ENCODE data around the gene ASH1L.
"Not testable (repeated sequence)": the region's sequence is repeated elsewhere in the genome, so short reads cannot be mapped to it uniquely, and the experiment has no call there.

The ASH1L gene

GRCh38 chr1:155555915-155556314 is 6.7 kb downstream of the ASH1L start:
- no peak for DNase-seq (ENCODE audit: low spot score)

DNA sequence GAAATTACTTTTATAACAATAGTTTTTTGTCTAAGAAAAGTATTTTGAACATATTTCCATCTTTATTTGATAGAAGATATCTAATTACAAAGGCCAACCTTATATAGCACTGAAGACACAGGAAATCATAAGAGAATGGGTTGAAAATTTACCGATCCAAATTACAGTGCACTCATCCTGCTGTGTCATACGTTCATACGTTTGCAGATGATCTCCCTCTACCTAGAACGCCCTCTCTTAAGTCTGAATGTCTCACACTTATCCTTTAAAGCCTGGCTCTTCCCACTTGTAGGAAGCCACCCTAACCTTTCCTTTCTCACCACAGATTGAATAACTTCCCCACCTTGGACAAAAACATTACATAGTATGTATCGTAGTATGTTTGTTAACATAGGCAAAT is 9.3 kb downstream of the ASH1L start:
- no peak for DNase-seq (ENCODE audit: low spot score)

GRCh38 chr1:155548706-155549105 is 13.9 kb downstream of the ASH1L start:
- no peak for DNase-seq (ENCODE audit: low spot score)

DNA sequence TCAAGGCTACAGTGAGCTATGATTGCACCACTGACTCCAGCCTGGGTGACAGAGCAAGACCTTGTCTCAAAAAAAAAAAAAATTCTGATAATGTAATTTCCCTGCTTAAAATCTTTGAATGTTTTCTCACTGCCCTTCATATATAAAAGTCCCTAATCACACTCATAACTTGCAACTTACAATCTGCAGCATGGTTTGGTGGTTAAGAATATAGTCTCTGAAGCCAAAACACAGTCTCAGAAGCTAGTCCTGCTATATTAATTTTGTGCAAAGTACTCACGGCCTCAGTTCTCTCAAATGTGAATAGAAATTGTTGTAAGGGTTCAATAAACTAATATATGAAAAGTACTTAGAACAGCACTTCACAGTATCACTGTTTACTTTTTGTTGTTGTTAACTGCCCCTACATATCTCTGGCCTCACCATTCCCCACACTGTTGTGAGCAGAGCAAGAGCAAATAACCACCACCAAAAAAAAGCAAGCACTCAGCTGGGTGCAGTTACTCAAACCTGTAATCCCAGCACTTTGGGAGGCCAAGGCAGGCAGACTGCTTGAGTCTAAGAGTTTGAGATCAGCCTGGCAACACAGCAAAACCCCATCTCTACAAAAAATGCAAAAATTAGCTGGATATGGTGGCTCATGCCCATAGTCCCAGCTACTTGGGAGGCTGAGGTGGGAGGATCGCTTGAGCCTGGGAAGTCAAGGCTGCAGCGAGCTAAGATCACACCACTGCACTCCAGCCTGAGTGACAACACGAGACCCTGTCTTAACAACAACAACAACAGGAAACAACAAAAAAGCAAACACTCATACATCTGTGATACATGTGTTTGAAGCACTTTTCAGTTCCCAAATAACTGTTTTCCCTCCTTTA is 22.4 kb downstream of the ASH1L start:
- no peak for DNase-seq (ENCODE audit: low spot score)

GRCh38 chr1:155537193-155537592 is 25.4 kb downstream of the ASH1L start:
- no peak for DNase-seq (ENCODE audit: low spot score)

DNA sequence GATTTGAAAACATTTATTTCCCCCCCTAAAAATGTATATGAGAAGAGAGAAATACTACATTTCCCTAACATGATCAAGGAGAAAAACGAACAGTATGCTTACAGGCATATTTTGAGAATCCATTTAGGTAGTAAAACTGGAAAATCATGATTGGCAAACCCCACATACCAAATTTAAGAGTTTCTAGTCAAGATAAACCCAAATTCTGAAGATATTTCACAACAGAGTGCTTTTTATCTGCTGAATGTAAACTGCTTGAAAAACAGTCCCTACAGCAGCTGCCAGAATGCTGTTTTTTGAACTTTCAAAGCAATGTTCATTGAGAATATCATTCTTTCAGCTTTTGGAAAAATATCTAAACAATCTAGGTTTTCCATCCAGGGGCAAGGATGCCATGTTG is 31.0 kb downstream of the ASH1L start:
- DNase-seq (ENCODE audit: low spot score), result no peak

GRCh38 chr1:155529929-155530328 is 32.7 kb downstream of the ASH1L start:
- no peak for DNase-seq (ENCODE audit: low spot score)

DNA sequence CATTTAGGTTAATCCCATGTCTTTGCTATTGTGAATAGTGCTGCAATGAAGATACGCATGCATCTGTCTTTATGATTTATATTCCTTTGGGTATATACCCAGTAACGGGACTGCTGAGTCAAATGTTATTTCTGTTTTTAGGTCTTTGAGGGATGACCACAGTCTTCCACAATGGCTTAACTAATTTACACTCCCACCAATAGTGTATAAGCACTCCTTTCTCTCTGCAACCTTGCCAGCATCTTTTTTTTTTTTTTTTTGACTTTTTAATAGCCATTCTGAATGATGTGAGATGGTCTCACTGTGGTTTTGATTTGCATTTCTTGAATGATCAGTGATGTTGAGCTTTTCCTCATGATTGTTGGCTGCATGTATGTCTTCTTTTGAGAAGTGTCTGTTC is 33.5 kb downstream of the ASH1L start:
- DNase-seq (ENCODE audit: low spot score), result no peak

- DNase-seq (ENCODE audit: low spot score), result no peak
These were observed 34.9 kb downstream of the ASH1L start for GRCh38 chr1:155527677-155528076.

- no peak for DNase-seq (ENCODE audit: low spot score)
These were observed 36.2 kb downstream of the ASH1L start for GRCh38 chr1:155526356-155526755.

- no peak for DNase-seq (ENCODE audit: low spot score)
These were observed 40.5 kb downstream of the ASH1L start for GRCh38 chr1:155522069-155522468.

- DNase-seq (ENCODE audit: low spot score), result no peak
These were observed 44.1 kb downstream of the ASH1L start for GRCh38 chr1:155518484-155518883.

DNA sequence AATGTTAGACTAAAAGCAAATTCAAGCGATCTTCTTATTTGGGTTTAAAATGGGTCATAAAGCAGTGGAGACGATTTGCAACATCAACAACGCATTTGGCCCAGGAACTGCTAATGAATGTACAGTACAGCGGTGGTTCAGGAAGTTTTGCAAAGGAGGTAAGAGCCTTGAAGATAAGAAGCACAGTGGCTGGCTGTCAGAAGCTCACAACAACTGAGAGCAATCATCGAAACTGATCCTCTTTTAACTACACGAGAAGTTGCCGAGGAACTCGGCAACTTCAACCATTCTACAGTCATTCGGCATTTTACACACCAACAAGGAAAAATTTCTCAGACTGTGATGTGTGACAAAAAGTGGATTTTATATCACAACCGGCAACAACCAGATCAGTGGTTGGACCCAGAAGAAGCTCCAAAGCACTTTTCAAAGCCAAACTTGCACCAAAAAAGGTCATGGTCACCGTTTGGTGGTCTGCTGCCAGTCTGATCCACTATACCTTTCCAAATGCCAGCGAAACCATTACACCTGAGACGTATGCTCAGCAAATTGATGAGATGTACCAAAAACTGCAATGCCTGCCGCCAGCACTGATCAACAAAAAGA is 47.9 kb downstream of the ASH1L start:
- no peak for DNase-seq (ENCODE audit: low spot score)

DNA sequence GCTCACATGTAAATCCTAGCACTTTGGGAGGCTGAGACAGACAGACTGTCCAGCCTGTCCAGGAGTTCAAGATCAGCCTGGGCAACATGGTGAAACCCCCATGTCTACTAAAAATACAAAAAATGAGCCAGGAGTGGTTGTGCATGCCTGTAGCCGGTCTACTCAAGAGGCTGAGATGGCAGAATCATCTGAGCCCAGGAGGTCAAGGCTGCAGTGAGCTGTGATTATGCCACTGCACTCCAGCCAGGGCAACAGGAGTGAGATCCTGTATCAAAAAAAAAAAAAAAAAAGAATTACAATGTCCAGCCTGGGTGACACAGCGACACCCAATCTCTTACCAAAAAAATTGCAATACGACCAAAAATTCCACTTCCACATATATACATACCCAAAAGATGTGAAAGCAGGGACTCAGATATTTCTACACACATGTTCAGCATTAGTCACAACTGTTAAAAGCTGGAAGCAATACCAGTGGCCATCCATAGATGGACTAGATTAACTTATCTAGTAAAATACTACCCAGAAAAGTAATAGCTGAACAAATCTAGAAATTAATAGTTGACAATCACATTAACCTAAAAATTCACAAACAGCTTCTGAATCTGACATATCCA is 49.2 kb downstream of the ASH1L start:
- DNase-seq (ENCODE audit: low spot score), result no peak

DNA sequence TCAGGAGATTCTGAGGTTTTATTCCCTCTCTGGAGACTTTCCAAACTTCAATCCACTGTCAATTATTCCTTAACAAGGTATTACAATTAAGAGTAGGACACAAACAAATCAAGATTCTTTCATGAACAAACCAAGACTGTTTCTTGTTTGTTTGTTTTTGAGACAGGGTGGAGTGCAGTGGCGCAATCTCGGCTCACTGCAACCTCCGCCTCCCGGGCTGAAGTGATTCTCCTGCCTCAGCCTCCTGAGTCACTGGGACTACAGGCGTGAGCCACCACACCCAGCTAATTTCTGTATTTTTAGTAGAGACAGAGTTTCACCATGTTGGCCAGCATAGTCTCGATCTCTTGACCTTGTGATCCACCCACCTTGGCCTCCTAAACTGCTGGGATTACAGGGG is 51.2 kb downstream of the ASH1L start:
- DNase-seq (ENCODE audit: low spot score), result not testable (repeated sequence)

- DNase-seq (ENCODE audit: low spot score), result no peak
These were observed 53.5 kb downstream of the ASH1L start for GRCh38 chr1:155509064-155509463.

DNA sequence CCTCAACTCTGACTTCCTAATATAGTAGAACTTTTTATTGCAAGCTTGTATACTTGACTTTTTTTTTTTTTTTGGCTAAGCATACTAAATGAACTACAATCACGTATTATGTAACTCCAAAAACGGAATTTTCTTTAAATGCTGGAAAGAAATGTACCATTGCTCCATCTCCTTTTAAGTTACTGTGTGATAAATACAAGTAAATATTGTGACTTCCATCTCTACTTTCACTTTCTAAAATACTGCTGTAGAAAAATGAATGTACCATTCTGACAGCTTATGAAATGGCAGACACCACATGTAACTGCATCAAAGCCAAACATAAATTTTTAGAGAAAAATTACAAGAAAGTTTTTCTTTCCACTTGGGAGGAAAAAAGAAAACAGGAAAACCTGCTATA is 54.7 kb downstream of the ASH1L start:
- no peak for DNase-seq (ENCODE audit: low spot score)

GRCh38 chr1:155505963-155506362 is 56.6 kb downstream of the ASH1L start:
- DNase-seq (ENCODE audit: low spot score), result not testable (repeated sequence)

DNA sequence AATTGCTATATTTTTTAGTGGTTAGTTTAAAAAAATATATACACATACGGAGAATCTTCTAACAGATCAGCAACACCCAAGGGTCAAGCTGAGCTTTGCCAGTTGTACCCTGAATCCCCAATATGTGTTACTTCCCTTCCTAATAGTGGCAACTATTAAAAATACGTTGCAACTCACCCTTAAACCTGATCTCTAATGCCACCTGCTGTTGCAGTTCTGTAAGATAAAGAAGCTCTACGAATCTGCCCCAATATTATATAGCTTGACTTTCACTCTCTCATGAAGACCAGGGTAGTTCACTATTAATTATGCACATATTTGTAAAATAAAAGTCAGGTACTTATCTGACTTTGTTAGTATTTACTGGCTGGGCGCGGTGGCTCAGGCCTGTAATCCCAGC is 58.4 kb downstream of the ASH1L start:
- DNase-seq (ENCODE audit: low spot score), result no peak

DNA sequence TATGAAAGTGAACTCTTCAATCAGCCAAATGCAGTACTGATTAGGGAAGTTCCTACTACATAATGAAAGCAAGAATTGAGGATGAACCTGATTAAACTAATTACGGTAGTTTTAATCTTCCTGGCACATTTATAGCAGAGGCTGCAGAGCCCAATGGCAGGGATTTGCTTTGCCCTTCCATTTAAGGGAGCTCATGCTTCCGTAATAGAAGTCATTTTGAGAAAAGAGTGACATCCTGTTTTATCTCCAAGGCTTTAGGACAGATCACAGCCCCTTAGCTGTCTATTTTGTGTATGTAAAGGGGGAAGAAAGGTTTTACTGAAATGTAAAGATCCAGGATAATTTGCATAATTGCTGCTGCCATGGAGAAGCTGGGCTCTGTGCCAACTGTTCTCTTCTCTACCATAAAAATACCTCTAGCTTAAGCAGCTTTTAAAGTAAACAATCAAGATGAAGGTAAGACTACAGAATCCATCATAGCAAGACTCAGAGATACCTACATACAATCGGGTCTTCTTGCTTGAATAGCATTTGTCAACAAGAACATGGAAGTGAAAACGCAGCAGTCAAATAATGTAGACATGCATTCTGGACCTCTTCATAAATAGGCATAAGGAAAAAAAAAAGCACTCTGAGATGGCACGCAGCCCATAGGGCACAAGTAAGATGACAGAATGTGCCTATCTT is 62.5 kb downstream of the ASH1L start:
- DNase-seq (ENCODE audit: low spot score), result no peak

DNA sequence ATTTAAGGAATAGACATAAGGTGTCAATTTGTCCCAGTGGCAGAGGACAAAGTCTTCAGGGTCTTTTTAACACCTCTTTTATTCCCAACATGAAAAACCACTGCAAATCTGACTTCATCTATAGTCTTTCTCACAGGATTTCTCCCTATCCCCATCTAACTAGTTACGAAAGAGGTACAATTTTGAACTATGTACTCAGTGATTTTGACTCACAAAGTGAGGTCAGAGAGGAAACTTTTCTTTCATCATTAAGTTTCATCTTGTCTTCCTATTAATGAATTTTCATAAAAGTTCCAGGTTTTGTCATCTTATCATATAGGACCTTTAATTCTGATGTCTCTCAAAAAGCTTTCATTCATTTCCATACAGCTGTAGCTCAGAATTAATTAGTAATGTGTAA is 63.3 kb downstream of the ASH1L start:
- DNase-seq (ENCODE audit: low spot score), result no peak

DNA sequence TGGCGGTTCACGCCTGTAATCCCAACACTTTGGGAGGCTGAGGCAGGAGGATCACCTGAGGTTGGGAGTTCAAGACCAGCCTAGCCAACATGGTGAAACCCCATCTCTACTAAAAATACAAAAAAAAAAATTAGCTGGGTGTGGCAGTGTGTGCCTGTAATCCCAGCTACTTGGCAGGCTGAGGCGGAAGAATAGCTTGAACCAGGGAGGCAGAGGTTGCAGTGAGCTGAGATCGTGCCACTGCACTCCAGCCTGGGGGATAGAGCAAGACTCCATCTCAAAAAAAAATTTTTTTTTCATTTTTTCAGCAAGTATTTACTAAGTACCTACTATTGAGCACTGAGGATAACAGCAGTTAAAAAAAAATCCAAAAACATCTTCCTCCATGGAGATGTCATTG is 69.0 kb downstream of the ASH1L start:
- not testable (repeated sequence) for DNase-seq (ENCODE audit: low spot score)

GRCh38 chr1:155488419-155488818 is 74.2 kb downstream of the ASH1L start:
- not testable (repeated sequence) for DNase-seq (ENCODE audit: low spot score)
